ENCODE measurements around the gene PSMB4.

PSMB4 gene

GRCh38 chr1:151369302-151369610 is 30.1 kb upstream of the PSMB4 start:
- Histone ChIP-seq H3F3A (ENCODE audit: low read depth) (no peaks in the 10 kb centered on the region), H3K79me2 (ENCODE audit: insufficient read depth, low read length) (no peaks in the 10 kb centered on the region), H2AFZ (ENCODE audit: low read length) (no peak overlapping the region), H3K27me3 (ENCODE audit: insufficient read depth, low read length, poor library complexity, severe bottlenecking) (no peaks in the 10 kb centered on the region), H3K4me2 (ENCODE audit: low read depth, low read length, poor library complexity, severe bottlenecking) (no peak overlapping the region), H3K9ac (ENCODE audit: low read depth, low read length, poor library complexity, severe bottlenecking) (no peak overlapping the region), H3K4me1 (ENCODE audit: insufficient read depth, low read length, poor library complexity, severe bottlenecking) (peaks cover 17% of the 10 kb centered on the region), H4K20me1 (ENCODE audit: insufficient read depth, low read length, poor library complexity, severe bottlenecking) (no peaks in the 10 kb centered on the region), H3K9me2 (replicated peaks; ENCODE audit: low read depth, low read length) (no peaks in the 10 kb centered on the region), H3K9me3 (ENCODE audit: insufficient read depth, low read depth, low read length) (no peaks in the 10 kb centered on the region), H3K4me3 (ENCODE audit: low read length, poor library complexity, severe bottlenecking) (no peak overlapping the region), H3K36me3 (ENCODE audit: insufficient read depth, low read length) (no peaks in the 10 kb centered on the region)
- no peak for TF ChIP-seq CTCF (conservative IDR thresholded peaks at IDR 0.05; ENCODE audit: low read length)
- no peak for TF ChIP-seq EZH2phosphoT487 (IDR thresholded peaks at IDR 0.05; ENCODE audit: borderline replicate concordance)

- Histone ChIP-seq H4K20me1 (ENCODE audit: insufficient read depth, low read length, poor library complexity, severe bottlenecking) (no peaks in the 10 kb centered on the region), H3K36me3 (ENCODE audit: insufficient read depth, low read length) (no peaks in the 10 kb centered on the region), H3F3A (ENCODE audit: low read depth) (no peaks in the 10 kb centered on the region), H3K9me3 (ENCODE audit: insufficient read depth, low read depth, low read length) (no peaks in the 10 kb centered on the region), H3K79me2 (ENCODE audit: insufficient read depth, low read length) (no peaks in the 10 kb centered on the region), H2AFZ (ENCODE audit: low read length) (peak overlapping the region; percentile 70; the same call in 1 of the 2 replicates), H3K4me2 (ENCODE audit: low read depth, low read length, poor library complexity, severe bottlenecking) (peak overlapping the region; percentile 4), H3K27me3 (ENCODE audit: insufficient read depth, low read length, poor library complexity, severe bottlenecking) (no peaks in the 10 kb centered on the region), H3K9ac (ENCODE audit: low read depth, low read length, poor library complexity, severe bottlenecking) (no peak overlapping the region), H3K4me3 (ENCODE audit: low read length, poor library complexity, severe bottlenecking) (no peak overlapping the region), H3K4me1 (ENCODE audit: insufficient read depth, low read length, poor library complexity, severe bottlenecking) (peaks cover 19% of the 10 kb centered on the region), H3K9me2 (replicated peaks; ENCODE audit: low read depth, low read length) (no peaks in the 10 kb centered on the region)
- TF ChIP-seq EZH2phosphoT487 (IDR thresholded peaks at IDR 0.05; ENCODE audit: borderline replicate concordance) = no peak
- TF ChIP-seq CTCF (conservative IDR thresholded peaks at IDR 0.05; ENCODE audit: low read length) = no peak
These were observed 29.7 kb upstream of the PSMB4 start for GRCh38 chr1:151369621-151370048.

- Histone ChIP-seq H3K4me3 (ENCODE audit: low read length, poor library complexity, severe bottlenecking) (no peak overlapping the region), H3K9me3 (ENCODE audit: insufficient read depth, low read depth, low read length) (no peaks in the 10 kb centered on the region), H3K4me2 (ENCODE audit: low read depth, low read length, poor library complexity, severe bottlenecking) (peak overlapping the region; percentile 4), H3K36me3 (ENCODE audit: insufficient read depth, low read length) (no peaks in the 10 kb centered on the region), H3K9ac (ENCODE audit: low read depth, low read length, poor library complexity, severe bottlenecking) (no peak overlapping the region), H4K20me1 (ENCODE audit: insufficient read depth, low read length, poor library complexity, severe bottlenecking) (no peaks in the 10 kb centered on the region), H3K79me2 (ENCODE audit: insufficient read depth, low read length) (no peaks in the 10 kb centered on the region), H3K9me2 (replicated peaks; ENCODE audit: low read depth, low read length) (no peaks in the 10 kb centered on the region), H2AFZ (ENCODE audit: low read length) (peak overlapping the region; percentile 70), H3K4me1 (ENCODE audit: insufficient read depth, low read length, poor library complexity, severe bottlenecking) (peaks cover 19% of the 10 kb centered on the region), H3K27me3 (ENCODE audit: insufficient read depth, low read length, poor library complexity, severe bottlenecking) (no peaks in the 10 kb centered on the region), H3F3A (ENCODE audit: low read depth) (no peaks in the 10 kb centered on the region)
- TF ChIP-seq EZH2phosphoT487 (IDR thresholded peaks at IDR 0.05; ENCODE audit: borderline replicate concordance) (no peak), CTCF (conservative IDR thresholded peaks at IDR 0.05; ENCODE audit: low read length) (no peak)
These were observed 29.0 kb upstream of the PSMB4 start for GRCh38 chr1:151370211-151370911.
